Effector memory CD4-positive, alpha-beta T cell (primary cell): ENCODE data around the gene CFAP46.

Source experiments
- DNase-seq, 3 donors: peaks; one replicate each; pipeline ENCODE4 v3.0.0-alpha.2; 2020
- H3K27ac ChIP-seq: 2 replicates; pipeline ENCODE4 v1.7.0; 2013; ENCODE audit warnings: mild to moderate bottlenecking, low read length, moderate library complexity; ENCODE audit not compliant: insufficient read depth, poor library complexity, severe bottlenecking
- H3K27me3 ChIP-seq: replicated peaks from 2 replicates; pipeline ENCODE4 v1.7.0; 2013; ENCODE audit warnings: mild to moderate bottlenecking, low read length; ENCODE audit not compliant: insufficient read depth, control insufficient read depth, poor library complexity, severe bottlenecking
- H3K36me3 ChIP-seq: 2 replicates; pipeline ENCODE4 v1.7.0; 2013; ENCODE audit warnings: mild to moderate bottlenecking, low read length, moderate library complexity; ENCODE audit not compliant: control insufficient read depth, insufficient read depth
- H3K4me1 ChIP-seq: 2 replicates; pipeline ENCODE4 v1.7.0; 2013; ENCODE audit warnings: low read length, mild to moderate bottlenecking; ENCODE audit not compliant: control insufficient read depth, insufficient read depth, poor library complexity, severe bottlenecking
- H3K4me3 ChIP-seq: 2 replicates; pipeline ENCODE4 v1.7.0; 2013; ENCODE audit warnings: low read length, low read depth, mild to moderate bottlenecking; ENCODE audit not compliant: insufficient read depth, poor library complexity, severe bottlenecking
- H3K9me3 ChIP-seq: 2 replicates; pipeline ENCODE4 v1.7.0; 2013; ENCODE audit warnings: mild to moderate bottlenecking, low read length, moderate library complexity; ENCODE audit not compliant: control insufficient read depth

The CFAP46 gene

DNA sequence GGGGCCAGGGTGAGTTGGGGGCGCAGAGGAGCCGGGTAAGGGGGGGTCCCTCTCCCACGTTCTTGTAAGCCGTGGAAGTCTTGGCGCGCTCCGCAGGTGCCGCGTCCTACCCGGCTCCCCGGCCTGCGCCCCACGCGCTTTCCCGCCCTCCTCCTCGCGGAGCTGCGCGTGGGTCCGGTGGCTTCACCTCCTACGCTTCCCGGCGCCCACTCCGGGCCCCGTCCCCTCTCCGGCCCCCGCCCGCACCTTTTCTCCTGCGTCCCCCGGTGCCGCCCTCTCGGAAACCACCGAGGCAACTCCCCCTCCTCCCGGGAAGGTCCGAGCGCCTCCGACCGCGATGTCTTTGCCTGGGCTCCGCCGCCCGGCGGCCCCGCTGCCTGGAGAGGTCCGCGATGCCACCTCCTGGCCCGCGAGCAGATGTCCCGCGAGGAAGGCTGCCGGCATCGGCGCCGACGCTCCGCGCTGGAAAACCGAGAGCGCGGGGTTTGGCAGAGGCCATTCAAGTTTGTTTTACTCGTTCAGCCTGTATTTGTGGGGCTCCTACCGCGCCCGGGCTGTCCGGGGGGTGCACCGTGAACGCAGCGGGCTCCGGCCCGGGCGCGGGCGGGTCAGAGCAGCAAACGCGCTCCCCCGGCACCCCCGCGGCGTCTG lies 154.1 kb downstream of the CFAP46 start:
- DNase-seq = no peak
- peaks cover 15% of the 10 kb centered on the region for H3K4me1 ChIP-seq
- no peak overlapping the region for H3K4me3 ChIP-seq
- peaks cover 45% of the 10 kb centered on the region for H3K27me3 ChIP-seq
- no peaks in the 10 kb centered on the region for H3K36me3 ChIP-seq
- H3K27ac ChIP-seq = no peak overlapping the region
- no peaks in the 10 kb centered on the region for H3K9me3 ChIP-seq

DNA sequence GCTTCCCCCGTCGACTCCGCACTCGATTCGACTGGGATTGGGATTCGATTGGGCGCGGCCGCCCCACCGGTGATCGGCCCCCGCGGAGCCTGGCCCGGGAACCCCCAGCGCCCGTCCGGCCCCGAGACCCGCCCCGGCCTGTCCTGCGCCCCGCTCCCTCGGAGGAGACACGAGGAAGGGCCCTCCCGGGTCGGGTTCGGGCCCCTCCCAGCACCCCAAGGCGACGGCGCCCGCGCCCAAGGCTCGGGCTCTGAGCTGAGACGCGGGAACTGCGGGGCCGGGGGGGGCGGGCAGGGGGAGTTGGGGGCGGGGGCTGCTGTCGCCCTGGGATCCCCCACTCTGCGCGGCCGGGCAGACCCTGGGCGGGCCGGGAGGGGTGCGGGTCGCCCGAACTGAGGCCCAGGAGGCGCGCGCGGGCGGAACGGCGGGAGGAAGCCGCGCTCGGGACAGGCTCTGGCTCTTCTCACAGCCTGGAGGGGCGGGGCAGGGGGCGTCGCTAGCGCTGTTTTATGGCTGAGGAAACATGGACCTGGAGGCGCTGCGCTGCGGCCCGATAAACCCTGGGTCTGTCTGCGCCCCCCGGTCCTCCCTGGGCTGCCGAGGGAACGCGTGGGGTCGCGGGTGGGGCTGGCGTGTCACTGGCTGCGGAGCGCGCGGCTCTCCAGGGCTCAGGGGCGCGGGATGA lies 154.7 kb downstream of the CFAP46 start:
- H3K9me3 ChIP-seq = no peaks in the 10 kb centered on the region
- no peak overlapping the region for H3K27ac ChIP-seq
- no peaks in the 10 kb centered on the region for H3K36me3 ChIP-seq
- H3K4me3 ChIP-seq = no peak overlapping the region
- DNase-seq = no peak
- H3K4me1 ChIP-seq = peaks cover 15% of the 10 kb centered on the region
- peaks cover 45% of the 10 kb centered on the region for H3K27me3 ChIP-seq

DNA sequence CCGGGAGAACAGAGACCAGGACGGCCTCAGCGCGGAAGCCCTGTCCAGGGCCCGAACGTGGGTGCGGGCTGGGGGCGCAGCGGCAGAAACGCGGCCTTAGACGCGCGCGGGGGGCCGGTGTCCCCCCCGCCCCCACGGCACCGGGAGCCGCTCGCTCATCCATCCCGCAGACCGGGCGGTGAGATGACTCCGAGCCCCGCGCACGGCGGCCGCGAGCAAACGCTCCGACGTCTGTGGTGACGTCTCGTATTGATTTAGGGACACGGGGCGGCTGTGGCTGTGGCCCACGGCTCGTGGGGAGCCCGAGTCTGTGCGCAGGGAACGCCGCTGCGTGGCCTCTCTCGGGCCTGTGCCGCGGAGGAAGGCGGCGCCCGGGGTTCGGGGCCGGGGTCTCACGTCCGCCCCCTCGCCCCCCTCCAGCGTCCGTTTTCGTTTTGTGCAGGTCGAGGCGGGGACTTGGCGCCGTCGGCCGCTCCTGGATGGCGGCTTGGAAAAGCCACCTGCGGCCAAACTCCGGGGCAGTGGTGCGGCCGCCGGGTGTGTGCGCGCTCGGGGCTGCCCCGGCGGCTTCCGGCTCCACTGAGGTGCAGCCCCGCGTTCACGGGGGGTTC lies 155.4 kb downstream of the CFAP46 start:
- Histone ChIP-seq H3K27me3 (peaks cover 45% of the 10 kb centered on the region), H3K27ac (no peak overlapping the region), H3K4me1 (peaks cover 15% of the 10 kb centered on the region), H3K4me3 (no peak overlapping the region), H3K36me3 (no peaks in the 10 kb centered on the region), H3K9me3 (no peaks in the 10 kb centered on the region)
- no peak for DNase-seq

DNA sequence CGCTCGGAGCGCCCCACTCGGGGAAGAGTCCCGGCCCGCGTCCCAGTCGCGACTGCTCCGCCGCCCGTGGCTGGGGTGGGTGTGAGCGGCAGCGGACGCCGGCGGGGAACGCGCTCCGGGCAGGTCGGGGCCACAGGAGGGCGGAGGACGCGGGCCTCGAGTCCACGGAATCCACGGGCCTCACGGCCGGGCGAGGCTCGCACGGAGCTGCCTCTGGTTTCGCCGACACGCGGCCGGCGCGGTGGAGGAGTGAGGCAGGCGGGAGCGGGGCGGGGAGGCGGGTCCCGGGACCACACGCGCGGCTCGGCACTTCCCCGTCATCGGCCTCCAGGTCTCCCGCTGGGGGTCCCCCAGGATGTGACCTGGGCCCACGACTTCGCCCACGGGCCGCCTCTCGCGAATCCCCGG lies 155.9 kb downstream of the CFAP46 start:
- peaks cover 45% of the 10 kb centered on the region for H3K27me3 ChIP-seq
- no peak for DNase-seq
- H3K36me3 ChIP-seq = no peaks in the 10 kb centered on the region
- peaks cover 15% of the 10 kb centered on the region for H3K4me1 ChIP-seq
- no peaks in the 10 kb centered on the region for H3K9me3 ChIP-seq
- H3K27ac ChIP-seq = no peak overlapping the region
- no peak overlapping the region for H3K4me3 ChIP-seq

DNA sequence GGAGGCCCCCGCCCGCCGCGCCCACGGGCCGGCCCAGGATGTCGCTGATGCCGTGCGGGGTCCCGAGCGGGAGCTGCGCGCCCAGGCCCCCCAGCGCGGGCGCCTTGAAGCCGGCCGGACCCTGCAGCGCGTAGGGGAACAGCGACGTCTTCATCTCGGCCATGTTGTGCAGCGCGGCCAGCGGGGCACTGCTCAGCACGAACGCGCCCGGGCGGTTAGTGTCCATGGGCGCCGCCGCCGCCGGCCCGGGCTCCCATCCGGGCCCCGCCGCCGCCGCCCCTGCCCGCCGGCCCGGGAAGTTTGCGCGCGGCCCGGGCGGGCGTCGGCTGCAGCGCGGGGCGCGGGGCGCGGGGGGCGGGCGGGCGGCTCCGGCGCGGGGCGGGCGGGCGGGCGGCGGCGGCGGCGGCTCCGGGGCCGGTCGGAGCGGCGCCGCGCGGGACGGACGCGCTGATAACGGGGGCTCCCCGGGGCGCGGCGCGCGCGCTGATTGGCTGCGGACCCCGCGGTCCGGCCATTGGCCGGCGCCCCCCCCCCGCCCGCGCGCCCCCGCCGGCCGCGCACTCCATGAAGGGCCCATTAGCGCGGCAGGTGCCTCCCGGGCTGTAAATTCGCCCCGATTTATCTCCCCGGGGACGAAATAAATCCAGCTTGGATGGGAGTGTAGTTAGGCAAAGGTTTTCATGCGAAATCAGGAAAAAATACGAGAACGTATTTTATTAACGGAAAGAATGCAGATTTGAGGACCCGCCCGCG lies 156.5 kb downstream of the CFAP46 start, which contains the start of gene NKX6-2:
Gene NKX6-2, minus strand, starts transcription at position 425 of the 753 bp plus-strand sequence. Its CDS starts 199 bp downstream, at position 226.
- peaks cover 15% of the 10 kb centered on the region for H3K4me1 ChIP-seq
- no peak for DNase-seq
- H3K9me3 ChIP-seq = no peaks in the 10 kb centered on the region
- H3K27me3 ChIP-seq = peaks cover 45% of the 10 kb centered on the region
- no peak within 1 kb of the TSS for H3K27ac ChIP-seq
- H3K36me3 ChIP-seq = no peaks in the 10 kb centered on the region
- H3K4me3 ChIP-seq = no peak within 1 kb of the TSS

DNA sequence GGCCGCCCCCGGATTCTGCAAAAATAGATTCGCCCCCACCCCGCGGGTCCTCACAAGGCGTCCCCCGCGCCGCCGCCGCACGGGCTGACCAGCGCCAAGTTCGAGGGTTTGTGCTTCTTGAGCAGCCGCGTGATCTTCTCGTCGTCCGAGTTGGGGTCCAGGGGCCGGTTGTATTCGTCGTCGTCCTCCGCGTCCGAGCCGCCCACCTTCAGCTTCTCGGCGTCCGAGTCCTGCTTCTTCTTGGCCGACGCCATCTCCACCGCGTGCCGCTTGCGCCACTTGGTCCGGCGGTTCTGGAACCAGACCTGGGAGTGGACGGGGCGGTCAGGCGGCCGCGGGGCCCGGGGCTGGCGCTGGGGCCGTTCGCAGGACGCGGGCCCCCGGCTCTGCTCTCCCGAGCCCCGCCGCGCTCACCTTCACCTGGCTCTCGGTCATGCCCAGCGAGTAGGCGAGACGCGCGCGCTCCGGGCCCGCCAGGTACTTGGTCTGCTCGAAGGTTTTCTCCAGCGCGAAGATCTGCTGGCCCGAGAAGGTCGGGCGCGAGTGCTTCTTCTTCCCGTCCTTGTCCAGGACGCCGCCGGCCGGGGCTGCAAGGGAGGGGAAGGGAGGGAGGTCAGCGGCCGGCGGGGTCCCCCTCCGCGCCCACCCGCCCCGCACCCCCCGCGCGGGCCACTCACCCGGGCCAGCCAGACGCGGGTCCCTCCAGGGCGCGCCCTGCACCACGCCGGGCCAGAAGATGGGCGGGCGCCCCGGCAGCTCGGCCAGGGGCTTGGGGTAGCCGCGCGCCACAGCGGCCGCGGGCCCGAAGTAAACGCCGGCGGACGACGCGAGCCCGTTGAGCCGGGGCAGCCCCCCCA lies 157.3 kb downstream of the CFAP46 start:
- DNase-seq = no peak
- Histone ChIP-seq H3K36me3 (no peaks in the 10 kb centered on the region), H3K27ac (no peak overlapping the region), H3K4me3 (no peak overlapping the region), H3K4me1 (peaks cover 15% of the 10 kb centered on the region), H3K27me3 (peaks cover 45% of the 10 kb centered on the region), H3K9me3 (no peaks in the 10 kb centered on the region)

DNA sequence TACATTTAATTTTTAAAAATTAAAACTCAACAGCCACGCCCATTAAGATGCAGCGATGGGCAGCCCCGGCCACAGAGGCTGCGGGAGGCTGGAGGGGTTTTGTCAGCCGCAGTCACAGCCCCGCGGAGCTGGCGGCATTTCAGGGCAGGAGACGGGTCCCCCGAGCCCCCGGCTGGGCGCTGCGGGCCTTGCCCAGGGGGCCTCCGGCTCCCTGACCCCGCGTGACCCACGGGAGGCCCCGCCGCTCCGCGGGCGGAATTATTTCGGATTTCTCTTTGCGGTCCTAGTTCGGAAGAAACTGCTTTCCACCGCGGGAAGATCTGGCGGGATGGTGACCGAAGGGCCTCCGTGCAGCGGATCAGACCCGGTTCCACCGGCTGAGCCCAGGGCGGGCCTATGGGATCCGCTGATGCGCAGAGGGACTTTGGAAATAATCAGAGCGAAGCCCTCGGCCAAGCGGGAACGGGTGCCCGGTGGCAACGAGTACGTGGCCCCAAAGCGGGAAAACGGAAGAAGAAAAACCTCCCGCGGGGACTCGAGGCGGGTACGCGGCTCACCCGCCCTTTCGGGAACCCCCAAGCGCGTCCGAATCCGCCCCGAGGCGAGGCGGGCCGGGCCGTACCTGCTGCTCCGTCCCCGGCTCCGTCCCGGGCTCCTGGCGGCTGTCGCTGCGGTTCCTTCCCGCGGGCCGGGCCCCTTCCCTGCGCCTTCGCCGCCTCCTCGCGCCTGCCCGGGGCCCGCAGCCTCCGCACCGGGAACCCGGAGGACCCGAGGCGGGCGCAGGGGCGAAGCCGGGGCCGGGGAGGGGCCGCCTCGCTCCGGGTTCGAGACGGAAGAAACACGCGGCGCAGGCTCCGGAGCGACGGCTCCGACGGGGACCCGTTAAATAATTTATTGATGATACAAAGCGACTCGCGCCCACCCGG lies 158.2 kb downstream of the CFAP46 start:
- H3K9me3 ChIP-seq = no peaks in the 10 kb centered on the region

DNA sequence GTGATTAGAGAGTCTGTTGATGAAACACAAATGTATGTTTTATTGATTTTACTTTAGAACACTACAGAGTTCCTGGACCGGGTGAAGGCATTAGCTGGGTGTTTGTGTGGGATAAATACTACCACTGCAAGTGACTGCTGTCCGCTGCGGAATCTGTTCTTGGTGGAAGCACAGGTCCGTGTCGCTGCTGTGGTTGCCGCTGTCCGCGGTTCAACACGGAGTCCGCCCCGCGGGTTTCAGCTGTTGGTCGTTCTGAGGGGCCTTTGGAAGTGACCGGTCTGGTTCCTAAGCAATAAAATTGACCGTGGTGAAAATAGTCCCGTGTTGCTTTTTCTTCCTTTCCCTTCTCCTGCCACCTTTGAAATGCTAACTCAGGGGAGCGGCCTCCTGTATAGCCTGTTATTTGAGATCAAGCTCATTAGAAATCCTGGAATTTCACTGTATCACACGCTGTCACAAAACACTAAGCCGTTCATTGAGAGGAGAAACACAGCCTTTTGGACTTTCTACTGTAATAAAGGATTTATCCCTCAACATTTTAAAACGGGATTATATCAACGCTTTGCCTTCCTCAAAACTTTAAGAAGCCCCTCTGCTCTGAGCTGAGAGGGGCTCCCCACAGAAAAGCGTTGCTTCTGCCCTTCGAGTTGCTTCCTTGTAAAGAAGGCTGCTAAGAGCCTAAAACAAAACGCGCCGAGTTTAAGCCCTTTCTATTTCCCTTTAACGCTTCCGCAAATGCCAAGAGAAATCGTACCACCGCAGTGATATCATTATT lies 159.0 kb downstream of the CFAP46 start:
- no peak overlapping the region for H3K4me3 ChIP-seq
- no peak for DNase-seq
- H3K27ac ChIP-seq = no peak overlapping the region
- H3K36me3 ChIP-seq = peaks cover 13% of the 10 kb centered on the region
- H3K4me1 ChIP-seq = peaks cover 12% of the 10 kb centered on the region
- H3K27me3 ChIP-seq = peaks cover 33% of the 10 kb centered on the region
- H3K9me3 ChIP-seq = no peaks in the 10 kb centered on the region

More for the DNA sequence above, 158.2 kb downstream of the CFAP46 start:
- Histone ChIP-seq H3K27ac (no peak overlapping the region), H3K27me3 (peaks cover 40% of the 10 kb centered on the region), H3K4me3 (no peak overlapping the region), H3K36me3 (peaks cover 5% of the 10 kb centered on the region), H3K4me1 (peaks cover 15% of the 10 kb centered on the region)
- DNase-seq = no peak
